HUDEP-2 (cell line): Measurements from ENCODE around the gene COPB1.
A peak's percentile ranks its signal among the peaks of the same experiment; 100 is the strongest.

Experiments used
- DNase-seq, 76 experiments: peaks; one replicate each; lab custom pipeline; 2025; ENCODE audit not compliant: unreplicated experiment in 76 of 76; lab: John Stamatoyannopoulos, UW

The COPB1 gene

DNA sequence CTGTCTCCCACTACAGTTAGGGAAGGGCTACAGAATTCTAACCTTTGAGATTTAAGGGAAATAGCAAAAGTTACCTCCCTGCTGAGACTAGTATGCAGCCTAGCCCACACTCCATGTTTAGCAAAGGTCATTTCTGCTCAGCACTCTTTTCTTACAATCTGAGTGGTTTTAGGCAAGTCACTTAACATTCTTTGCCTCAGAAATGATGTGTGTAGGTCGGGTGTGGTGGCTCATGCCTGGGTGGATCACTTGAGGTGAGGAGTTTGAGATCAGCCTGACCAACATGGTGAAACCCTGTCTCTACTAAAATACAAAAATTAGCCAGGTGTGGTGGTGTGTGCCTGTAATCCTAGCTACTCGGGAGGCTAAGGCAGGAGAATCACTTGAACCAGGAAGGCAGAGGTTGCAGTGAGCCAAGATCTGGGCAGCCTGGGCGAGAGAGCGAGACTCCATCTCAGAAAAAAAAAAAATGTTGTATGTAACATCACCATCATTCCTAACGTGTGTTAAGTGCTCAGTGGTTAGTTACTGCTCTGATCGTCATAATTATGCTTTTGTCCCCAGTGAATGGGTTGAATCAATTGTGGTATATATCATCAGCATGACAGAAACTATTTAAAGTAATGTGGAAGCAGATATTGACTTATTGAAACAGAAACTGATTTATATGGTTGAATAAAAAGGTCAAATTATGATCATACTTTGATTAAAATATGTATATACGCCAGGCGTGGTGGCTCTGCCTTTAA lies 55.0 kb downstream of the COPB1 start:
- DNase-seq: no peak

- peak in 1 of 76 experiments; percentile 6 for DNase-seq
Observed at GRCh38 chr11:14443638-14444037, 56.0 kb downstream of the COPB1 start.

DNA sequence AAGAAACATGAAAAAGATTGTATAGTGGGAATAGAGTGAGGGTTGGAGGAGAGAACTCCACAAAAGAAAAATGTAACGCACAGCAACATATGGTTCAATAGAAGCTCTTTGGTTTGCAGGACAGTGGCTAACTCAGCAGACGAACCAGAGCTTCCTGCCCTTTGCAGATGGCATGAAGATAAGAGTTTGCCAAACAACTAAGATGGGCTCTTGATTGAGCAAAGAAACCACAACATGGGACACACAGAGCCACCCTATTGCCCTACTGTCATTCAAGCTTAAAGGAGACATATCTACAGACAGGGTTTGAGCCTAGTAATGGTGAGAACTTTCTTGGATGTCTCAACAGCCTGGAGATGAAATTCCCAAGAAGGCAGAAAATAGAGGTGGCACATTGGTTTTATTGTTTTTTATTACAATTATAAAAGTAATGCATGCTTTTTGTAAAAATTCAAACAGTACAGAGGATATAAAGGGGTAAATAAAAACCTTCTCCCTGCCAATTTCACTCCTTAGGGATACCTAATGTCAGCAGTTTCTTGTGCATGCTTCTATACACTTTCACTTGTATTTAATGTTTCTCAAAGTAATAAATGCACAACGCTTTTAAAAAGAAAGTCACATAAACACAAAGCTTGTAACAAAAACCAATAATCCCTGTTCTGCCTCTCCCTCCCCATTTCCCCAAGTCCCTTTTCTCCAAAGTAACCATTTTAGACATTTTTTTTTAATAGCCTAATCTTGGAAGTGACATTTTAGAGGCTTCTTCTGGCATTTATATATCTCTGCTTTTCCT lies 63.7 kb downstream of the COPB1 start:
- peak in 2 of 76 experiments; percentile 4 to 20 for DNase-seq

DNA sequence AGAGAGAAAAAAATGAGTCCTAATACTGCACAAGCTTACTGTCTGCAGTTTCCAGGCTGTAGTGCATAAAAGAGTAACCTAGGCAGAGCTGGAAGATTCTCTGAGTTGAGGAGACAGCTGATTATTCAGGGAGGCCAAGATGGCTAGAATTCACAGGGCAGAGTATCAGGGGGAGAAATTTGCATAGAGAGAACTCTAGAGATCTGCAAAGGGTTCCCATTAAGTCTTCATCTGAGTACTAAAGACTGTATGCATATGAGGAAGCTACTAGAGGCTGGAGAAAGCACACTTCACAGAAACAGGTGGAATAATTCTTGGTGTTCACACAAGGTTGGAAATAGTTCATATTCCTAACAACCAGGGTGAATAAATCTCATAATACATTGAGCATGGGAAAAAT lies 74.0 kb downstream of the COPB1 start:
- no peak for DNase-seq

- DNase-seq: no peak
Observed at GRCh38 chr11:14424096-14424495, 75.5 kb downstream of the COPB1 start.

DNA sequence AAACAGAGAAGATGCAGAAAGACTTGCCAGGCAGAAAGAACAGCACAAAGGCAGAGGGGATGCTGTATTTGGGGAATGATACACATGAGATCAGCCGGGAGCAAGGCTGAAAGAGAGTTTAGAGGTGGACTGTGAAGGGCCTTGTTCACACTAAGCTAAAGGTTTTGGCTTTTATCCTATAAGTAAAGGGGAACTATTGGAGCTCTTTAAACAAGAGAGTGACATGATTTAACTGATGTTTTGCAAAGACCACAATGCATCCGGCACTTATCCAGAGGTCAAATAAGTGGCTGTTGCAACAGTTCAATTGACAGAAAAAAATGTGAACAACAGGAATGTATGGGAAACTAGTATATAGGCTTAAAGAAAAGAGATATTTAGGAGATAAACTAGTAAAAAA lies 76.0 kb downstream of the COPB1 start:
- DNase-seq: no peak

- no peak for DNase-seq
Observed at GRCh38 chr11:14422814-14423182, 76.8 kb downstream of the COPB1 start.

DNA sequence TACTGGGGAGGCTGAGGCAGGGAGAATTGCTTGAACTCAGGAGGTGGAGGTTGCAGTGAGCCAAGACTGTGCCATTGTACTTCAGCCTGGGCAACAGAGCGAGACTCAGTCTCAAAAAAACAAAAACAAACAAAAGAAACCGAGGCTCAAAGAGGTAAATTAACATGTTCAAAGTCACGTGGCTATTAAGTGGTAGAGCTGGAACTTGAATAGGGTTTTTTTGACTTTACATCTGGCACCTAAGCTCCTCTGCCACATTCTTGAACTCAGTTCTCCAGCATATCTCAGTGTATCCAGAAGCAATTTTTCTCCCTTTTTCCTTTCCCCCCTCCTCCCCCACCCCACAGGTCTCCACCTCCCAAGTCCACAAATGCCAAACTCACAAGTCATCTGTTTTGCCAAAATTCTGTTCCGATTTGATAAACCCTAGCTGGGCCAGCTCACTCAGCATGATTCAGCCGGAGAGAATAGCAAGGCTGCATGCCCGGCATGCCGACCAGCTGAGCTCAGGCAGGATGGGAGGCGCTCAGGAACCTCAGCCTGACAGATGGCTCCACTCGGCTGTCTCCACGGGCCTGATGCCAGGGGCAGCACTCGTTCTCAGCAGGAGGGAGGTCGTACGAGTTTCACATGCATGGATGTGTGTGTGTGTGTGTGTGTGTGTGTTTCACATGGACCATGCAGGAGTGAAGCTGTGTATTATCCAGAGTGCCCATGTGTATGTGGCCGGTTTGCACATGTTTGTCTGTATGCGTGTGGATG lies 77.4 kb downstream of the COPB1 start:
- DNase-seq: peak in 1 of 76 experiments; percentile 9

- DNase-seq: no peak
Observed at GRCh38 chr11:14420223-14420622, 79.4 kb downstream of the COPB1 start.

DNA sequence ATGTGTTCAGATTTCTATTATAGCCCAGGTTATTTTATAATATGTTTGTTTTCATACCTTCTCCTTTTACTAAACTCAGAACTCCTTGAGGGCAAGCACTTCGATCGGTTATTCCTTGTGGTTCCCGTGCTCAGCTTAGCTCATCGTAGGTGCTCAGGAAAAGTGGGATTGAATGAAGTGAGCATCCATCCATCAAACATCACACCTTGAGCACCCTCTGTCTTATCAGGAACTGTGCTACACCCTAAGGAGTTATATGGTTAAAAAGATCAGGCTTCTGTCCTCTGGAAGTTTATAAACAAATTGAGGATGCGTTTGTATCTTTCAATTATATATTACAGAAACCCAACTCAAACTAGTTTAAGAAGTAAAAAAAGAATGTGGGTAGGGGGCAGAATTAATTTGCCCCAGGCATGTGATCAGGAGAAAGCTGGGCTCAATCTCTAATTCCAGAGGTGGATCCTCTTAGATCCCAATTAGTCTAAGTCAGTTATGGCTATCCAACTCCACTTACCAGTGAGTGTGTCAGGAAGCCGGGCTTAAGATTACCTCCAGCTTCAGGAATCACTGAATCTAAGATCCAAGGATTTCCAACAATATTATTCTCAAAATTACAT lies 80.7 kb downstream of the COPB1 start:
- no peak for DNase-seq

GRCh38 chr11:14417617-14418374 lies 81.8 kb downstream of the COPB1 start:
- DNase-seq: no peak

DNA sequence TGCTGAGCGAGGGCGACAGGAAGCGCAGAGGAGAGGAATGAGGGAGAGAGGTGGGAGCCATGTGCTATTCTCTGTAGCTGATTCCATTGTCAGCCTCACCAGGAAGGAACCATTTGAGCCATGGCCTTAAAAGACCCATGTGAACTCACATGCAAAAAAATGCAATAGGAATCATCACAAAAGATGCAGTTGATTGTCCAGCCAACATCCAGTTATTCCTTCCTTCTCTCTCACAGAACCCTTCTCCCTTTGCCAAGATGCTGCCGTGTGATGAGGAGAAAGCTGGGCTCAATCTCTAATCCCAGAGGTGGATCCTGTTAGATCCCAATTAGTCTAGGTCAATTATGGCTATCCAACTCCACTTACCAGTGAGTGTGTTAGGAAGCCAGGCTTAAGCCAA lies 82.4 kb downstream of the COPB1 start:
- DNase-seq: no peak

GRCh38 chr11:14414470-14415461 lies 84.8 kb downstream of the COPB1 start:
- no peak for DNase-seq

- DNase-seq: no peak
Observed at GRCh38 chr11:14413307-14414069, 86.1 kb downstream of the COPB1 start.

DNA sequence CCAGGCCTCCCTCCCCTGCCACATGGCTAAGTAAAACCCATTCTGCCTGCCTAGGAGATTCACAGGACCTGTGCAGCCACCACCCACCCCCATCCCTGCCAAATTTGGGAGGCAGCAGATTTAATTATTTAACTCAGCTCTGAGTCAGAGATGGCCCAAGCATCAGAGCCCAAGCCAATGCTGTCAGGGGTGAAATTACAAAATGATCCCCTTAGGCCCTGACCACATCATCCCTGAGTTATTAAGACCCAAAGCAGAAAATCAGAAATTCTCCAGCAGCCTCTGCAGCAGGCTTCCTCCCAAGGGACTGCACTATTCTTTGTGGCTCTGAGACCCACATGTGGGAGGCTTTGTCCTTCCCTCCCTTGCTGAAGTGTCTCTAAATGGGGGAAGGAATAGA lies 87.8 kb downstream of the COPB1 start:
- no peak for DNase-seq

DNA sequence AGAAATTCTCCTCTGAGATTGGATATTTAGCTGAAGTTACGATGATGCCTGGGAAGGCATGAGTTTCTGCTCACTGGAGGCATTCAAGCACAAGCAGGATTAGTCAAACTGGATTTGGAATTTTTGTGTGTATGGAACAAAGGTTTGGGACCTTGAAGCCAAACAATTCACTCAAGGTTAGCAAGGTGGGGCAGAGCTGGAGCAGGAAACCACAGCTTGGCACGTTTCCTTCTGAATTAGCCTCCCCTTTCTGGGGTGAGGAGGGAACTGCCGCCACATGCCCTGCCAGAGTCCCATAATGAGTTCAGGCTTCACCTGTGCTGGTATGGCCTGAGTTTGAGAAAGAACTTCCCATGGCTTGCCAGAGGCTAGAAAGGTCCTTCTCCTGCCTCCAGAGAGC lies 89.7 kb downstream of the COPB1 start:
- DNase-seq: no peak

DNA sequence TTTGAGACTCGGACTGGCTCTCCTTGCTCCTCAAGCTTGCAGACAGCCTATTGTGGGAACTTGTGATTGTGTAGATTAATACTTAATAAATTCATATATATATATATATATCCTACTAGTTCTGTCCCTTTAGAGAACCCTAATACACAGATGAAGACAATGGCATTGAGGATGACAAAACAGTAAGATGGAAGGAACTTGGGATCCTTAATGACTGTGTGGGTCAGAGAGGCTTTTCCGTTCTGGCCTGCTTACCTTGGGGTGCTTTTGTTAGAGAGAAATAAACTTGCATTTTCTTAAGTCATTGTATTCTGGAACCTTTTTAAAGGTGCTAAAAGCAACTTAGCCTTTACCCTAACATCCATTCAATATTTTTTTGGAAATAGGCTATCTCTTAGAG lies 91.0 kb downstream of the COPB1 start:
- no peak for DNase-seq
